GM19193 (cell line): ENCODE data around the gene GASK1A.

ENCODE experiments used
- POLR2A ChIP-seq: IDR thresholded peaks from 4 replicates; pipeline ENCODE4 v1.6.1; 2011; ENCODE audit not compliant: insufficient read depth, insufficient read length; ENCODE audit errors: extremely low read depth

The GASK1A gene

GRCh38 chr3:43004282-43004681 is 25.2 kb downstream of the GASK1A start:
- no peak for TF ChIP-seq POLR2A

GRCh38 chr3:43005253-43005652 is 26.1 kb downstream of the GASK1A start:
- TF ChIP-seq POLR2A, result no peak

- no peak for TF ChIP-seq POLR2A
These were observed 26.9 kb downstream of the GASK1A start for GRCh38 chr3:43005981-43006380.

- TF ChIP-seq POLR2A, result no peak
These were observed 27.7 kb downstream of the GASK1A start for GRCh38 chr3:43006825-43007224.

GRCh38 chr3:43009547-43009946 is 30.4 kb downstream of the GASK1A start:
- TF ChIP-seq POLR2A, result no peak

GRCh38 chr3:43010638-43011037 is 31.5 kb downstream of the GASK1A start:
- no peak for TF ChIP-seq POLR2A

- TF ChIP-seq POLR2A, result no peak
These were observed 32.5 kb downstream of the GASK1A start for GRCh38 chr3:43011638-43012037.

- no peak for TF ChIP-seq POLR2A
These were observed 33.1 kb downstream of the GASK1A start for GRCh38 chr3:43012174-43012573.

- no peak for TF ChIP-seq POLR2A
These were observed 34.1 kb downstream of the GASK1A start for GRCh38 chr3:43013256-43013655.

- no peak for TF ChIP-seq POLR2A
These were observed 34.6 kb downstream of the GASK1A start for GRCh38 chr3:43013743-43014155.

- TF ChIP-seq POLR2A, result no peak
These were observed 35.1 kb downstream of the GASK1A start for GRCh38 chr3:43014241-43014640.

GRCh38 chr3:43014956-43015355 is 35.8 kb downstream of the GASK1A start:
- no peak for TF ChIP-seq POLR2A

- TF ChIP-seq POLR2A, result no peak
These were observed 36.5 kb downstream of the GASK1A start for GRCh38 chr3:43015572-43015971.

GRCh38 chr3:43015991-43016865 is 37.1 kb downstream of the GASK1A start:
- TF ChIP-seq POLR2A, result no peak

GRCh38 chr3:43017004-43017403 is 37.9 kb downstream of the GASK1A start:
- no peak for TF ChIP-seq POLR2A

GRCh38 chr3:43017593-43018195 is 38.6 kb downstream of the GASK1A start:
- TF ChIP-seq POLR2A, result no peak
